Stimulated activated naive CD4-positive, alpha-beta T cell treated with Interleukin-2 at 50 U/mL for 16 hours (primary cell): ENCODE data around the gene TGDS.
"Not testable (repeated sequence)": the region's sequence is repeated elsewhere in the genome, so short reads cannot be mapped to it uniquely, and the experiment has no call there.

ENCODE experiments used
- DNase-seq: peaks from one replicate; lab custom pipeline; 2025; lab: John Stamatoyannopoulos, UW

TGDS gene

DNA sequence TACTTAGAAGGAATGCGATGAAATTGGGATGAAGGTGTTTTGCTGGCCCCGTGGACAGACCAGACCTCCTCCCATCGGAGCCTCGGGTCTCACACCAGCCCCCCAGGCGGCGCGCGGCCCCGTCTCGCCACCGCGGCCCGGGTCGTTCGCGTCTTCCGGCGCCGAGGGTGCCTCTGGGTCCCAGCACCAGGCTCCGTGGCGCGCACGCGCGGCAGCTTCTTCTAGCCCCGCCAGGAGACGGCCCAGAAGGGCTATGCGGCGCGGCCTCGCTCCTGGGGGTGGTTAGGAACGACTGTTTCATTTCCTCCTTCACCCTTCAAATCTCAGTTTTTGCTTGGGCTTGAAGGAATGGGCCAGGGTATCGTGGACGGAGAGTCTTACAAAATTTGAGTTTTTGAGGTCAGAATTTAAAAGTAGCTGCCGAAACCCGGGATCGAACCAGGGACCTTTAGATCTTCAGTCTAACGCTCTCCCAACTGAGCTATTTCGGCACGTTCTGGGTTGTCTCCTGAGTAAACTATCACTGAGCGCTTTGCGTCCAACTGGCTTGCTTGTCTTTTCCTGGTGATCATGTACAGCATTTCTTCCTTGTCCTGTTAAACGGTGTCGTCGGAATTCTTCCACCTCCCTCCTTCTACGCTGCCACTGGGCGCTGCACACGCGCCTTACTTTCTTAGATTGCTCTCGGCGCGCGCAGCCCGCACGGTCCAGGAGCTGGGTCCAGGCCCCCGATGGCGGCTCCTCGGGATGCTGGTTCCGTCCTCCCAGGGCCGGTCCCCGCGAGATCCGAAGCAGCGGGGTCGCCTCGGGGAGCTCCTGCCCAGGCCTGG lies 46.5 kb downstream of the TGDS start:
- DNase-seq = peak; percentile 93

DNA sequence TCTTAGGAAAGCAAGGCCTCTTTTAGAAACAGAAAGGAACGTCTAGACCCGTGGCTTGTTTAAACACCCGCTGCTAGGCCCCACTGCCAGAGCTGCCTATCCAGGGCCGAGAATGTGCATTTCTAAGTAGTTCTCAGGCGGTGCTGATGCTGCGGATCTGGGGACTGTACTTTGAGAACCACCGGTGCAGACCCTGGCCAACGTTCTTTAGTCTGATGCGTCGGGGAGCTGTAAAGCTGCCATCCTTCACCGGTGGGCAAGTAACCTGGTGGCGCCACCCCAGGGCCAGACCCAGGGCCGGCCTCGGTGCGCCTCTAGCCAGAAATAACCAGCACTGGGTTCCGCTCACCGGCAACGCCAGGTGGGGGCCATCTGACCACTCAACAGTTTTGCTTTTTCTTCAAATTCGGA lies 47.1 kb downstream of the TGDS start:
- DNase-seq = peak; percentile 38

DNA sequence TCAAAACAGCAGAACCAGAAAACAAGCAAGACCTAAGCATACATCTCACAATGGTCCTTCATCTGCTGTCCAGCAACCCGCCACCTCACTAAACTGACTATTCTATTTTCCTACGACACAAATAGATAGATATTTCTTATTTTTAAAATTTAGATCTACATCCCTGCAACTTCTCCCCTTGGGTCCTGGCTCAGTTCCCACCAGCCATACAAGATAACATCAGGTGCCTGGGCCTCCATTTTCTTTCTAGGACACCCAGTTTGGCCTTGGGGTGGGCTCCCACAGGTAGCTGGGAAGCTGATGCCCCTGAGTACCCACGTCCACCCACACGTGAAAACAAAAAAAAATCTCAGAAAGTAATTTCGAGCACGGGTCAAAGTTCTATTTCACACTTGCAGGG lies 47.6 kb downstream of the TGDS start:
- no peak for DNase-seq

DNA sequence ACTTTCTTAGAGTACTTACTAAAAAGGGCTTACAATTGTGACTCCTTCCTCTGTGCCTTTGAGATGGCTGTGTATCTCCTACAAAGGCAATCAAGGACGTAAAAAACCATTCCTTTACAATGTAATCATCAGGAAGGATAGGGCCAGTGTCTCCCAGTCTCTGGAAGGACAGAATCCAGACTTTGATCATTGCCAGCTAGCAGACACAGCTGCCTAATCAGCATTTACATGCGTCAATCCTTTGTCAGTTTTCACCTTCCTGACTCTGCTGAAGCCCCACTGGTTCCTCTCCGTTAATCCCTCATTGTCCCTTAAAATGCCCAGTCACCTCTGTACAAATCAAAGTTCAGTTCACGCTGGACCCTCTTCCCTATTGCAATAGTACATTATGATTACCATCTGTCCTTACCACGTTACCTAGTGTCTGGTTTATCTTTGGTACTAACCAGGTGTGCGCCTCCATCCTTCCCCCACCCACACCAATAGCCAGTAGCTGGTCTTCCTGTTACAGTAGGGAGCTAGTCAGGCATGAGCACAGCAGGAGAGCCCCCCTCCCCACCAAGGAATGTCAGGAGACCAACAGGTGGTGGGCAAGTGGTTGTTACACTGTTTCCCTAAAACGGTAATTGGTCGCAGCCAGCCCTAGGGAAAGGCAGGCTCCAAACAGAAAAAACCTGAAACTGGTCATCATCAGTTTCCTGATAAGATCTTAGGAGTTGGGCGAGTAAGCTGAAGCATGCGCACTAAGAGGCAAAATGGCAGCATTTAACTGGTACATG lies 49.7 kb downstream of the TGDS start:
- DNase-seq = no peak

DNA sequence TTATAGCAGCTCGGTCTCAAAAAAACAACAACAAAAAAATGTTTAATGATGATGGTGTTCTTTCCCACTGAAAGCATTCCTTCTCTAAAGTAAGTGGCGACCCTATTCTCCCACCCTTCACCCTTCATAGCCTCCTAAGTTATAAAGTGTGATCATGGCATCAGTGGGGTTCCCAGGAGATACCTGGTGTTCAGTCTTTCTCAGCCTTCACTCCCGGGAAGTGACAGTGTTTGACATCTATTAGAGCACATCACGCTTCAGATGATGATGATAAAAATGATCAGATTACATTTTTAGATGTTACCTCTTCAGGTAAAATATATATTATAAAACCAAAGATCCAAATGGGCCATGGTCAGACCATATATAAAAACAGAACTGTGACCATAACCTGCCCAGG lies 51.0 kb downstream of the TGDS start:
- no peak for DNase-seq

DNA sequence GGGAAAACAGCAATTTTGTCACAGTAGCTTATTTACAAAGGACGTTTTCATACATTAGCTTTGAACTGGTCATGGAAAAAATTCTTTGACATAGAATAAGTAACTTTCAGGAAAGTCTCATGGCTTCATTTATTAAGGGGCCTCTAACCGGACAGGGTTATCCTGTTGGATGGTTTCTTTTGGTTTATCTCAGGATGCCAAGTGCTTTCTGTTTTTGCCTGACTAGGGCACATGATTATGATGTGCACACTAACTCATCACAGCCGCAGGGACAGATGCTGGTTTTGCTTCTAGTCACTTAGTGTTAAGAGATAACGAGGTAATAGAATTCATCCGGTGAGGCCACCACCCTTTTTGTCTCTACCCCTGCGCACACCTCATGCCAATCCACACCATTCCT lies 53.0 kb downstream of the TGDS start:
- DNase-seq = no peak

DNA sequence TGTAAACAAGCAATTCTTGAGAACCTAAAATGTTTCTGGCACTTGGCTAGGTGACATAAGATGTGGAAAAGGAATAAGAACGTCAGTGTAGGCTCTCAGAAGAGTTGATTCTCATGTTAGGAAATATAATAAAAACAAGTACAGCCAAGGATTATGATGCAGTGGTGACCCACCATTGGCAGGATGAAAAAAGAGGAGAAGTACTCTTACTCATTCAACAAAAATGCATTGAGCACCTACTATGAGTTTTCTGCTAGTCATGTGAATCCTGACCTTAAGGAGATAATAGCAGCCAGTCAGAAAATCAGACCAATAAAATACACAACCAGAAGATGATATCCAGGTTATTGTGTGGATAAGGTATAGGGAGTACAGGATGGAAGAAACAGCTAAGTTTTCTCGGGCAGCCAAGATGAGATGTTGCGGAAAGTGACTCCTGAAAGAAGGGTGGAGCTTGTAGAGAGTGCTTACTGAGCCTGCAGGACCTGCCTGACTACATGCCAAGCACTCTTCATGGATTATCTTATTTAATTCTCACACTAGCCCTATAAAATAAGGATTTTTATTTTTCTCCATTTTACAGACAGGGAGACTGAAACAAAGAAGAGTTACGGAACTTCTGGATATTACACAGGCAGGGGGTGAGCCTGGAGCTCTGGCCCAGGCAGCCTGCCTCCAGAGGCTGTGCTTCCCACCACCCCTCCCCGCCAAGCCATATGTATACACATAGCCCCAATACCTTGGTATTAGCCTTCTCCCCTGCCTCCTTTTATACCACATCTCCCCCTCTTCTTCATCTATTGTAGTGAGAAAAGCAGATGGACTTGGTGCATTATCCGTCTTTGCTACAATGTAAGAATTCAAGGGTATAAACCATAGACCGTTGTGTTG lies 58.0 kb downstream of the TGDS start:
- DNase-seq = no peak

DNA sequence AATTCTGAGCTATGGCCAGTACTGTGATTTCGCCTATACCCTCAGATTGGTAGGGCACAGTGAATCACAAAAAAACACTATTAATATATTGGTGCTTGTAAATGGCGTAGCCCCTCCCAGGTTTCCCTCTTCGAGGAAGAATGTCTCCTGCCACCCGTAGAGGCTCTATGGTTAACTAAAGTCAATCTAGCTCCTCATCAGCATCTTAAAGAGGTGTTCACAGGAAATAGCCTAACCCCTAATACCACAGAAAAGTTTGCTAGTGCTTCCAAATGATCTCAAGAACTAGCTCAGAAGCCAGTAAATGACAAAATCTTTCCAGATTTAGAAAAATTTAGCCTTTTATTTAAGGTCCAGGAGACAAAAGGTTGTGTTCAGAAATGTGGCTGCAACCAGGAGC lies 60.2 kb downstream of the TGDS start:
- no peak for DNase-seq

DNA sequence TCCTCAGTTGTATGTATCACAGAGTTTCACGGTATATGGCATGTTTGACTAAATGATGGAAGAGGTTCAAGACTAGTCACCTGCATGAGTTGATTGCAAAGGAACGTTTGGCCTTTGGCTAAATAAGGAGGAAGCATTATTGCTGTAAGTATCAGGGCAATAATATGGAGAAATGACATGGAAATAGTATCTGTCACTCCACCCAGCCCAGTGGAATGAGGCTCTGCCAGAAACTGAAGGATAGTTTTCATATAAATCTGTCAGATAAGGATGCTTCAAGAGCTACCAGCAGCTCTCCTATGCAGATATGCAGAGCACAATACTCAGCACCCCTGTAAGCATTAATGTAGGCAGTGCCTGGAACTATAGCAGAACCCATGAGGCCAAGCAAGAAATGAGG lies 60.7 kb downstream of the TGDS start:
- DNase-seq = no peak

DNA sequence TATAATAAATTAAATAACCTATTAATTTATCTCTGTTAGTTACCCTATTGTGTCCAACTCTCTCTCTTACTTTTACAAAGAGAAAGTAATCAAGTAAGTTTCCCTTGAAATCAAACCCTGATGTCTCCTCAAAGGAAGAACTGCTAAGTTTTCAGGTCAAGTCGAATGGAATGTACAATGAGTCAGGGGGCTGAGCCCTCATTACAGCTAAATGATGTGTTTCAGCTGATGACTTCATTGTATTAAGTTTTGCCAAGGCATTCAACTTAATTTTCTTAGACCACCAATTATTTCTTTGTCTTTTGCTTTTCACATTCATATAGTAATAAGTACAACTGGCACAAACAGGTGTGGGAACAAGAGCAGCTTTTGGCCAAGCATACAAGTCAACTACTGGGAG lies 61.8 kb downstream of the TGDS start:
- DNase-seq = no peak

DNA sequence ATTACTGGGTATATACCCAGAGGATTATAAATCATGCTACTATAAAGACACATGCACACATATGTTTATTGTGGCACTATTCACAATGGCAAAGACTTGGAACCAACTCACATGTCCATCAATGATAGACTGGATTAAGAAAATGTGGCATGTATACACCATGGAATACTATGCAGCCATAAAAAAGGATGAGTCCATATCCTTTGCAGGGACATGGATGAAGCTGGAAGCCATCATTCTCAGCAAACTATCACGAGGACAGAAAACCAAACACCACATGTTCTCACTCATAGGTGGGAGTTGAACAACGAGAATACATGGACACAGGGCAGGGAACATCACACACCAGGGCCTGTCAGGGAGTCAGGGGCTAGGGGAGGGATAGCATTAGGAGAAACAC lies 63.7 kb downstream of the TGDS start:
- DNase-seq = not testable (repeated sequence)

DNA sequence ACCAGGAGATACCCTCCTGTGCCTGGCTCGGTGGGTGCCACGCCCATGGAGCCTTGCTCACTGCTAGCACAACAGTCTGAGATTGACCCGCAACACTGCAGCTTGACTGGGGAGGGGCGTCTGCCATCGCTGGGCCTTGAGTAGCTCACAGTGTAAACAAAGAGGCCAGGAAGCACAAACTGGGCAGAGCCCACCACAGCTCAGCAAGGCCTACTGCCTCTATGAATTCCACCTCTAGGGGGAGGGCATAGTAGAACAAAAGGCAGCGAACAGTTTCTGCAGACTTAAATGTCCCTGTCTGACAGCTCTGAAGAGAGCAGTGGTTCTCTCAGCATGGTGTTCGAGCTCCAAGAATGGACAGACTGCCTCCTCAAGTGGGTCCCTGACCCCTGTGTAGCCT lies 69.0 kb downstream of the TGDS start:
- not testable (repeated sequence) for DNase-seq

DNA sequence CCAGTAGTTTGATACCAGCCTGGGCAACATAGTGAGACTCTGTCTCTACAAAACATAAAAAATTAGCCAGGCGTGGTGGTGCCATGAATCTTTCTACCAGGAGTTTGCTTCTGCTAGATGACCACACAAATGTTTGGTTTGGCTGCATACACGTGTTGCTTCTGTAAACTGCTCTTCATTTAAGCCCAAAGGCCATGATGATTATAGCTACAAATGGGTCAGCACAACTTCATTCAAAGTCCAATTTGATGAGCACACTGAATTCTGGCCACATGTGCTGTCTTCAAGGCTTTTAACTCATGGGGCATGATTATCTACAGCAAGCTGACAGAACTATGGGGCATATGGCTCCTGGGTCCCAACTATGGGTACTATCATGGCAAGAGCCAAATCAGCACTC lies 70.2 kb downstream of the TGDS start:
- DNase-seq = no peak

DNA sequence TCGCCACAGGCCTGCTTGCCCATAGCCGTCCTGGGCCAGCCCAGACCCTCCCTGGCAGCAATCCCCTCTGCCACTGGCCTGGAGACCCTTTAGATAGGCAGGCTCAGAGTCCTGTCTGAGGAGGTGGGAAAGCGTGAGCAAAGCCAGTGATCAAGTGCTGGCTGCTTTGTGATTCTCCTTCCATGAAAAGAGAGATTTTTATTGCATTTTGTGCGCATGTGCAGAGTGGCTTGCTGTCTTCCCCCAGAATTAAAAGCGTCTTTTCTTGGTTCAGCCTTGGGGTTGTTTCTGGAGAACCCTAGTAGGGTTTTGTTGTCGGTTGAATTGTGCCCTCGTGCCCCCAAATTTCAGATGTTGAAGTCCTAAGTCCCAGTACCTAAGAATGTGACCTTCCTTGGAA lies 71.5 kb downstream of the TGDS start:
- no peak for DNase-seq
